Measurements from ENCODE around the gene DCBLD2. TPM values are rescaled to one million over a fixed set of nuclear protein-coding genes. Genes with fewer than 3 reads are reported as not detected.

Gene DCBLD2
- total and polyA plus RNA-seq, 9 of the 15 experiments (the other 6 are each of a cell fraction or from before 2014, with no cell fraction given): 2.7 to 14.6 (median 7.4) TPM

DNA sequence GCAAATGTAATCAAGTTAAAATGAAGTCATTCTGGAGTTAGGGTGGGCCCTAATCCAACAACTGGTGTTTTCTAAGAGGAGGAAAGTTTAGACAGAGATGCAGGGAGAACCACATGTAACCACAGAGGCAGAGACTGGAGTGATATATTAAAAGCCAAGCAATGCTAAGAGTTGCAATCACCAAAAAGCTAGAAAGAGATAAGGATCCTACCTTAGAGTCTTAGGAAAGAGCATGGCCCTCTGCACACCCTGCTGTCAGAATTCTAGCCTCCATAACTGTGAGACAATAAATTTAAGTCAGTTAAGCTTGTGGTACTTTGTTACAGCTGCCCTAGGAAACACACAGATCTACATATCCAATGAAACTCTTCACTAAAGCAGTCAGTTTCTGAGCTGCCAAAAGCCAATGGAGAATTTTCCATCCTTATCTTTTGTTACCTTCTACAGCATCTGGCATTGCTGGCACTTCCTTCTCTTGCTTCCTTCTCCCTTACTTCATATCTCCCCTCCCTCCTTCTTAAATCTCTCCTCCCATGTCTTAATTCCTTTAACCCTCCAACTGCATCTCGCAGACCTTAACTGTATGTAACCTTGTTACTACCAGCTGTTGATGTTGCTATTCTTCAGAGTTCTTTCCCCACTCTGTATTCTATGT is 11.2 kb downstream of the DCBLD2 start (continued):
- TF ChIP-seq ETS2 (tag; IDR thresholded peaks at IDR 0.05; ENCODE audit: borderline replicate concordance, poor library complexity, severe bottlenecking): no peak

DNA sequence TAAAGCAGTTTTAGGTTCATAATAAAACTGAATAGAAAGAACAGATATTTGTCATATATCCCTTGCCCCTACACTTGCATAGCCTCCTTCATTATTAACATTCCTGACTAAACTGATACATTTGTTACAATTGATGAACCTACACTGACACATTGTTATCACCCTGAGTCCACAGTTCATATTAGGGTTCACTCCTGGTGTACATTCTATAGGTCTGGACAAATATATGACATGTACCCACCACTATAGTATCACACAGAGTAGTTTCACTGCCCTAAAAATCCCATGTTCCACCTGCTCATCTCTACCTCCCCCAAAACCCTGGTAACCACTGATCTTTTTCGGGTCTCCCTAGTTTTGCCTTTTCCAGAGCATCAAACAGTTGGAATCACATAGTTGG is 13.8 kb downstream of the DCBLD2 start:
- peaks cover 5 to 11% of the 10 kb centered on the region in 2 experiments; a peak in 3 of 5 replicates for H3K4me1 ChIP-seq (replicated peaks in 1 of 2; ENCODE audit: control insufficient read depth in 2 of 2, insufficient read depth in 2 of 2, low read length in 2 of 2)
- in situ Hi-C loops (cut with MboI): no loop called here
- POLR2A ChIA-PET: no interaction called here
- no TSS peak for BruUV-seq (replicated peaks)
- CTCF ChIA-PET (ENCODE audit: low intra/inter-chr PET ratio): no interaction called here
- H3K27me3 ChIP-seq (ENCODE audit: control insufficient read depth in 2 of 2, insufficient read depth in 2 of 2, low read length in 2 of 2): no peaks in the 10 kb centered on the region
- 88% methylated on average over 1 of the region's 1 CpG for WGBS (ENCODE audit: insufficient coverage, low coverage, missing lambda C conversion rate)
- no peak overlapping the region for H3K9ac ChIP-seq (ENCODE audit: insufficient read depth in 1 of 2, low read depth in 2 of 2, low read length in 2 of 2)
- no peaks in the 10 kb centered on the region for H4K20me1 ChIP-seq (replicated peaks; ENCODE audit: control insufficient read depth, insufficient read depth, low read length)
- H3K36me3 ChIP-seq (ENCODE audit: control insufficient read depth, insufficient read depth, low read length): no peaks in the 10 kb centered on the region
- no peak for ATAC-seq
- no peaks in the 10 kb centered on the region for H3K9me1 ChIP-seq (ENCODE audit: control insufficient read depth, insufficient read depth, low read length)
- no peaks in the 10 kb centered on the region for H3K9me3 ChIP-seq (replicated peaks; ENCODE audit: control insufficient read depth, insufficient read depth, low read depth, low read length)
- no peak overlapping the region for H2AFZ ChIP-seq (ENCODE audit: low read depth, low read length)
- FAIRE-seq: no peak
- no peak overlapping the region for H3K27ac ChIP-seq (ENCODE audit: extremely low read depth, low read depth, low read length)
- intact Hi-C loops (cut with micrococcal nuclease): no loop called here
- H3K79me2 ChIP-seq (ENCODE audit: control insufficient read depth, insufficient read depth, low read length): peaks cover 34% of the 10 kb centered on the region
- DNase-seq (ENCODE audit: extremely low read depth in 1 of 4, low spot score in 3 of 4): no peak
- H3K4me3 ChIP-seq: no peak overlapping the region
- no peak overlapping the region for H3K4me2 ChIP-seq (ENCODE audit: insufficient read depth, low read length)
- TF ChIP-seq, protein P1, sequence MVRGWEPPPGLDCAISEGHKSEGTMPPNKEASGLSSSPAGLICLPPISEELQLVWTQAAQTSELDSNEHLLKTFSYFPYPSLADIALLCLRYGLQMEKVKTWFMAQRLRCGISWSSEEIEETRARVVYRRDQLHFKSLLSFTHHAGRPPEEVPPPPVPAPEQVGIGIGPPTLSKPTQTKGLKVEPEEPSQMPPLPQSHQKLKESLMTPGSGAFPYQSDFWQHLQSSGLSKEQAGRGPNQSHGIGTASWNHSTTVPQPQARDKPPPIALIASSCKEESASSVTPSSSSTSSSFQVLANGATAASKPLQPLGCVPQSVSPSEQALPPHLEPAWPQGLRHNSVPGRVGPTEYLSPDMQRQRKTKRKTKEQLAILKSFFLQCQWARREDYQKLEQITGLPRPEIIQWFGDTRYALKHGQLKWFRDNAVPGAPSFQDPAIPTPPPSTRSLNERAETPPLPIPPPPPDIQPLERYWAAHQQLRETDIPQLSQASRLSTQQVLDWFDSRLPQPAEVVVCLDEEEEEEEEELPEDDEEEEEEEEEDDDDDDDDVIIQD (CRISPR knock-in tag; IDR thresholded peaks at IDR 0.05): no peak
- TF ChIP-seq, protein P2, sequence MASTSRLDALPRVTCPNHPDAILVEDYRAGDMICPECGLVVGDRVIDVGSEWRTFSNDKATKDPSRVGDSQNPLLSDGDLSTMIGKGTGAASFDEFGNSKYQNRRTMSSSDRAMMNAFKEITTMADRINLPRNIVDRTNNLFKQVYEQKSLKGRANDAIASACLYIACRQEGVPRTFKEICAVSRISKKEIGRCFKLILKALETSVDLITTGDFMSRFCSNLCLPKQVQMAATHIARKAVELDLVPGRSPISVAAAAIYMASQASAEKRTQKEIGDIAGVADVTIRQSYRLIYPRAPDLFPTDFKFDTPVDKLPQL (IDR thresholded peaks at IDR 0.05; ENCODE audit: extremely low read depth, insufficient read length): no peak
- TF ChIP-seq EZH2 (IDR thresholded peaks at IDR 0.05; ENCODE audit: borderline replicate concordance, low read depth, low read length) (no peak), RUNX1 (IDR thresholded peaks at IDR 0.05; ENCODE audit: low read depth) (no peak), NFRKB (IDR thresholded peaks at IDR 0.05; ENCODE audit: low read depth) (no peak)
- TF ChIP-seq, protein P3, sequence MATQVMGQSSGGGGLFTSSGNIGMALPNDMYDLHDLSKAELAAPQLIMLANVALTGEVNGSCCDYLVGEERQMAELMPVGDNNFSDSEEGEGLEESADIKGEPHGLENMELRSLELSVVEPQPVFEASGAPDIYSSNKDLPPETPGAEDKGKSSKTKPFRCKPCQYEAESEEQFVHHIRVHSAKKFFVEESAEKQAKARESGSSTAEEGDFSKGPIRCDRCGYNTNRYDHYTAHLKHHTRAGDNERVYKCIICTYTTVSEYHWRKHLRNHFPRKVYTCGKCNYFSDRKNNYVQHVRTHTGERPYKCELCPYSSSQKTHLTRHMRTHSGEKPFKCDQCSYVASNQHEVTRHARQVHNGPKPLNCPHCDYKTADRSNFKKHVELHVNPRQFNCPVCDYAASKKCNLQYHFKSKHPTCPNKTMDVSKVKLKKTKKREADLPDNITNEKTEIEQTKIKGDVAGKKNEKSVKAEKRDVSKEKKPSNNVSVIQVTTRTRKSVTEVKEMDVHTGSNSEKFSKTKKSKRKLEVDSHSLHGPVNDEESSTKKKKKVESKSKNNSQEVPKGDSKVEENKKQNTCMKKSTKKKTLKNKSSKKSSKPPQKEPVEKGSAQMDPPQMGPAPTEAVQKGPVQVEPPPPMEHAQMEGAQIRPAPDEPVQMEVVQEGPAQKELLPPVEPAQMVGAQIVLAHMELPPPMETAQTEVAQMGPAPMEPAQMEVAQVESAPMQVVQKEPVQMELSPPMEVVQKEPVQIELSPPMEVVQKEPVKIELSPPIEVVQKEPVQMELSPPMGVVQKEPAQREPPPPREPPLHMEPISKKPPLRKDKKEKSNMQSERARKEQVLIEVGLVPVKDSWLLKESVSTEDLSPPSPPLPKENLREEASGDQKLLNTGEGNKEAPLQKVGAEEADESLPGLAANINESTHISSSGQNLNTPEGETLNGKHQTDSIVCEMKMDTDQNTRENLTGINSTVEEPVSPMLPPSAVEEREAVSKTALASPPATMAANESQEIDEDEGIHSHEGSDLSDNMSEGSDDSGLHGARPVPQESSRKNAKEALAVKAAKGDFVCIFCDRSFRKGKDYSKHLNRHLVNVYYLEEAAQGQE (IDR thresholded peaks at IDR 0.05; ENCODE audit: borderline replicate concordance): no peak
- TF ChIP-seq, protein P3 (CRISPR knock-in tag; IDR thresholded peaks at IDR 0.05; ENCODE audit: low read depth): no peak
- TF ChIP-seq, protein P4, sequence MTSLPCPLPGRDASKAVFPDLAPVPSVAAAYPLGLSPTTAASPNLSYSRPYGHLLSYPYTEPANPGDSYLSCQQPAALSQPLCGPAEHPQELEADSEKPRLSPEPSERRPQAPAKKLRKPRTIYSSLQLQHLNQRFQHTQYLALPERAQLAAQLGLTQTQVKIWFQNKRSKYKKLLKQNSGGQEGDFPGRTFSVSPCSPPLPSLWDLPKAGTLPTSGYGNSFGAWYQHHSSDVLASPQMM (CRISPR knock-in tag; IDR thresholded peaks at IDR 0.05): no peak
